ENCODE measurements around the gene FBXO28.

- TF ChIP-seq CTCF (conservative IDR thresholded peaks at IDR 0.05 in 1 of 2, IDR thresholded peaks at IDR 0.05 in 1 of 2; ENCODE audit: low read depth in 1 of 2, low read length in 2 of 2) (no peak), EZH2 (IDR thresholded peaks at IDR 0.05; ENCODE audit: low read length, missing control alignments) (no peak)
These were observed 21.3 kb upstream of the FBXO28 start for GRCh38 chr1:224092601-224093000.
